Right lobe of liver (tissue), 4 donors: Measurements from ENCODE around the gene IGSF9B.

Experiments
- CTCF ChIP-seq, 4 donors: fragments of 200-600 bp in 3 of 4; fragments of 450-650 bp in 1 of 4; IDR thresholded peaks; one replicate each; pipeline versions ENCODE4 v1.5.1 to v1.8.0; 2016 to 2022; ENCODE audit warnings: antibody characterized with exemption in 4 of 4, mild to moderate bottlenecking in 2 of 4
- POLR2A ChIP-seq: fragments of 450-650 bp; IDR thresholded peaks from one replicate; pipeline ENCODE4 v1.6.1; 2017; ENCODE audit warnings: antibody characterized with exemption, mild to moderate bottlenecking
- donor health status: DM: no; HTN: no; CAD: no.
- donor health status: DM: no; HTN: no; CAD: no.
- donor health status: DM: no; HTN: yes; CAD: no.

- no peak for TF ChIP-seq POLR2A
- TF ChIP-seq CTCF (IDR thresholded peaks at IDR 0.05) = no peak
Observed at GRCh38 chr11:133940034-133940433, 16.7 kb downstream of the IGSF9B start.
